SK-N-SH treated with all-trans-retinoic acid at 6 μM for 48 hours (cell line): ENCODE data around the gene ZCCHC24.

Source experiments
- ATAC-seq: fragments of 200-7000 bp; cut with Tn5 transposase; 3 replicates; pipeline ENCODE4 v1.9.1; 2020; ENCODE audit warnings: mild to moderate bottlenecking, moderate library complexity
- ARNTL ChIP-seq: fragments of 450-650 bp; formaldehyde crosslinking; IDR thresholded peaks from 2 replicates; pipeline ENCODE4 v1.5.0; 2020; ENCODE audit warnings: low read depth, mild to moderate bottlenecking, moderate library complexity, borderline replicate concordance
- BACH2 ChIP-seq: fragments of 250-450 bp; sonication (Bioruptor Pico); IDR thresholded peaks from 2 replicates; pipeline ENCODE4 v1.9.0; 2021; ENCODE audit warnings: mild to moderate bottlenecking, borderline replicate concordance
- CSDC2 ChIP-seq: fragments of 250-450 bp; sonication (Bioruptor Pico); IDR thresholded peaks from 2 replicates; pipeline ENCODE4 v1.5.0; 2020; ENCODE audit warnings: mild to moderate bottlenecking, moderate library complexity
- ESRRG ChIP-seq: fragments of 250-450 bp; sonication (Bioruptor Pico); IDR thresholded peaks from 2 replicates; pipeline ENCODE4 v1.6.1; 2021; ENCODE audit warnings: mild to moderate bottlenecking
- GLIS3 ChIP-seq: fragments of 250-450 bp; sonication (Bioruptor Pico); IDR thresholded peaks from 2 replicates; pipeline ENCODE4 v1.5.0; 2020; ENCODE audit warnings: mild to moderate bottlenecking, moderate library complexity
- OSR1 ChIP-seq: fragments of 250-450 bp; sonication (Bioruptor Pico); IDR thresholded peaks from 2 replicates; pipeline ENCODE4 v1.8.0; 2022; ENCODE audit warnings: moderate library complexity, mild to moderate bottlenecking, inconsistent platforms
- RARB ChIP-seq: fragments of 250-450 bp; sonication (Bioruptor Pico); IDR thresholded peaks from 2 replicates; pipeline ENCODE4 v1.8.0; 2021; ENCODE audit warnings: mild to moderate bottlenecking, moderate library complexity
- SNAI2 ChIP-seq: fragments of 250-450 bp; sonication (Bioruptor Pico); IDR thresholded peaks from 2 replicates; pipeline ENCODE4 v1.5.0; 2020; ENCODE audit warnings: mild to moderate bottlenecking, moderate library complexity
- TCF4 ChIP-seq: fragments of 250-450 bp; sonication (Bioruptor Pico); IDR thresholded peaks from 2 replicates; pipeline ENCODE4 v1.8.0; 2021; ENCODE audit warnings: mild to moderate bottlenecking, moderate library complexity, borderline replicate concordance
- TOX ChIP-seq: fragments of 250-450 bp; sonication (Bioruptor Pico); IDR thresholded peaks from 2 replicates; pipeline ENCODE4 v1.8.0; 2021; ENCODE audit warnings: mild to moderate bottlenecking, moderate library complexity, borderline replicate concordance
- ZC3H10 ChIP-seq: fragments of 250-450 bp; sonication (Bioruptor Pico); IDR thresholded peaks from 2 replicates; pipeline ENCODE4 v1.5.1; 2021; ENCODE audit warnings: mild to moderate bottlenecking, moderate library complexity
- ZFP3 ChIP-seq: fragments of 250-450 bp; sonication (Bioruptor Pico); IDR thresholded peaks from 2 replicates; pipeline ENCODE4 v1.5.0; 2020; ENCODE audit warnings: mild to moderate bottlenecking, moderate library complexity
- ZFP30 ChIP-seq: fragments of 450-650 bp; formaldehyde crosslinking; IDR thresholded peaks from 2 replicates; pipeline ENCODE4 v1.5.0; 2022; ENCODE audit warnings: mild to moderate bottlenecking, moderate library complexity
- ZNF565 ChIP-seq: fragments of 450-650 bp; formaldehyde crosslinking; conservative IDR thresholded peaks from 2 replicates; pipeline ENCODE4 v1.5.0; 2020; ENCODE audit warnings: low read depth, mild to moderate bottlenecking, moderate library complexity
- ZNF70 ChIP-seq: fragments of 450-650 bp; formaldehyde crosslinking; IDR thresholded peaks from 2 replicates; pipeline ENCODE4 v1.5.0; 2020; ENCODE audit warnings: mild to moderate bottlenecking, moderate library complexity
- ZNF8 ChIP-seq: fragments of 450-650 bp; formaldehyde crosslinking; IDR thresholded peaks from 2 replicates; pipeline ENCODE4 v1.5.0; 2020; ENCODE audit warnings: mild to moderate bottlenecking, moderate library complexity
- TF ChIP-seq, protein P1 (sequence below): fragments of 250-450 bp; sonication (Bioruptor Pico); IDR thresholded peaks from 2 replicates; pipeline ENCODE4 v1.5.1; 2021; ENCODE audit warnings: mild to moderate bottlenecking, moderate library complexity
- TF ChIP-seq, protein P2 (sequence below): fragments of 250-450 bp; sonication (Bioruptor Pico); IDR thresholded peaks from 2 replicates; pipeline ENCODE4 v1.5.0; 2020; ENCODE audit warnings: mild to moderate bottlenecking, moderate library complexity
- TF ChIP-seq, protein P3 (sequence below): fragments of 250-450 bp; sonication (Bioruptor Pico); IDR thresholded peaks from 2 replicates; pipeline ENCODE4 v1.5.1; 2020; ENCODE audit warnings: low read depth, mild to moderate bottlenecking, moderate library complexity
- TF ChIP-seq, protein P4 (sequence below): fragments of 250-450 bp; sonication (Bioruptor Pico); IDR thresholded peaks from 2 replicates; pipeline ENCODE4 v1.8.0; 2020; ENCODE audit warnings: mild to moderate bottlenecking, moderate library complexity, borderline replicate concordance

Gene ZCCHC24

DNA sequence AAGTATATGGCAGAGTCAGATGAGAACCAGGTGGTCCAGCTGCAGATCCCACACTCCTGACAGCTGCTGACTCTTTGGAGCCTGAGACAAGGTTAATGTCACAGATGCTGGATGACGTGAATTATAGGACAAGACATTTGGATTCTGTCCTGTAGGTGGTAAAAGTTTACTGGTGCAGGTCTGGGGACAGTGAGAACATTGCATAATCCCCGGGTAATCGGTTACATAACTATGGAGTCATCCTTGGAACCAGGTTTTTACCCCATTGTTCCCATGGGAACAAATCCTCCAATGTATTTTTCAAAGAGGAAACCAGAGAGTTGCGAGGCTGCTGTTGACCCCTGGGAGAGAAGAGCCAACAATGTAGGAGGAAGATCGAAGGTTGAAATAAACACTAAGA lies 27.5 kb upstream of the ZCCHC24 start:
- TF ChIP-seq ZC3H10 (CRISPR knock-in tag) (no peak), ZNF70 (CRISPR knock-in tag) (no peak), ARNTL (CRISPR knock-in tag) (no peak), CSDC2 (CRISPR knock-in tag) (no peak), ZFP30 (CRISPR knock-in tag) (no peak), ESRRG (CRISPR knock-in tag) (no peak), GLIS3 (CRISPR knock-in tag) (no peak), OSR1 (no peak), ZNF8 (CRISPR knock-in tag) (no peak)
- TF ChIP-seq, protein P1, sequence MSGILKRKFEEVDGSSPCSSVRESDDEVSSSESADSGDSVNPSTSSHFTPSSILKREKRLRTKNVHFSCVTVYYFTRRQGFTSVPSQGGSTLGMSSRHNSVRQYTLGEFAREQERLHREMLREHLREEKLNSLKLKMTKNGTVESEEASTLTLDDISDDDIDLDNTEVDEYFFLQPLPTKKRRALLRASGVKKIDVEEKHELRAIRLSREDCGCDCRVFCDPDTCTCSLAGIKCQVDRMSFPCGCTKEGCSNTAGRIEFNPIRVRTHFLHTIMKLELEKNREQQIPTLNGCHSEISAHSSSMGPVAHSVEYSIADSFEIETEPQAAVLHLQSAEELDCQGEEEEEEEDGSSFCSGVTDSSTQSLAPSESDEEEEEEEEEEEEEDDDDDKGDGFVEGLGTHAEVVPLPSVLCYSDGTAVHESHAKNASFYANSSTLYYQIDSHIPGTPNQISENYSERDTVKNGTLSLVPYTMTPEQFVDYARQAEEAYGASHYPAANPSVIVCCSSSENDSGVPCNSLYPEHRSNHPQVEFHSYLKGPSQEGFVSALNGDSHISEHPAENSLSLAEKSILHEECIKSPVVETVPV: no peak
- TF ChIP-seq, protein P2, sequence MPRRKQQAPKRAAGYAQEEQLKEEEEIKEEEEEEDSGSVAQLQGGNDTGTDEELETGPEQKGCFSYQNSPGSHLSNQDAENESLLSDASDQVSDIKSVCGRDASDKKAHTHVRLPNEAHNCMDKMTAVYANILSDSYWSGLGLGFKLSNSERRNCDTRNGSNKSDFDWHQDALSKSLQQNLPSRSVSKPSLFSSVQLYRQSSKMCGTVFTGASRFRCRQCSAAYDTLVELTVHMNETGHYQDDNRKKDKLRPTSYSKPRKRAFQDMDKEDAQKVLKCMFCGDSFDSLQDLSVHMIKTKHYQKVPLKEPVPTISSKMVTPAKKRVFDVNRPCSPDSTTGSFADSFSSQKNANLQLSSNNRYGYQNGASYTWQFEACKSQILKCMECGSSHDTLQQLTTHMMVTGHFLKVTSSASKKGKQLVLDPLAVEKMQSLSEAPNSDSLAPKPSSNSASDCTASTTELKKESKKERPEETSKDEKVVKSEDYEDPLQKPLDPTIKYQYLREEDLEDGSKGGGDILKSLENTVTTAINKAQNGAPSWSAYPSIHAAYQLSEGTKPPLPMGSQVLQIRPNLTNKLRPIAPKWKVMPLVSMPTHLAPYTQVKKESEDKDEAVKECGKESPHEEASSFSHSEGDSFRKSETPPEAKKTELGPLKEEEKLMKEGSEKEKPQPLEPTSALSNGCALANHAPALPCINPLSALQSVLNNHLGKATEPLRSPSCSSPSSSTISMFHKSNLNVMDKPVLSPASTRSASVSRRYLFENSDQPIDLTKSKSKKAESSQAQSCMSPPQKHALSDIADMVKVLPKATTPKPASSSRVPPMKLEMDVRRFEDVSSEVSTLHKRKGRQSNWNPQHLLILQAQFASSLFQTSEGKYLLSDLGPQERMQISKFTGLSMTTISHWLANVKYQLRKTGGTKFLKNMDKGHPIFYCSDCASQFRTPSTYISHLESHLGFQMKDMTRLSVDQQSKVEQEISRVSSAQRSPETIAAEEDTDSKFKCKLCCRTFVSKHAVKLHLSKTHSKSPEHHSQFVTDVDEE (CRISPR knock-in tag): no peak
- TF ChIP-seq, protein P3, sequence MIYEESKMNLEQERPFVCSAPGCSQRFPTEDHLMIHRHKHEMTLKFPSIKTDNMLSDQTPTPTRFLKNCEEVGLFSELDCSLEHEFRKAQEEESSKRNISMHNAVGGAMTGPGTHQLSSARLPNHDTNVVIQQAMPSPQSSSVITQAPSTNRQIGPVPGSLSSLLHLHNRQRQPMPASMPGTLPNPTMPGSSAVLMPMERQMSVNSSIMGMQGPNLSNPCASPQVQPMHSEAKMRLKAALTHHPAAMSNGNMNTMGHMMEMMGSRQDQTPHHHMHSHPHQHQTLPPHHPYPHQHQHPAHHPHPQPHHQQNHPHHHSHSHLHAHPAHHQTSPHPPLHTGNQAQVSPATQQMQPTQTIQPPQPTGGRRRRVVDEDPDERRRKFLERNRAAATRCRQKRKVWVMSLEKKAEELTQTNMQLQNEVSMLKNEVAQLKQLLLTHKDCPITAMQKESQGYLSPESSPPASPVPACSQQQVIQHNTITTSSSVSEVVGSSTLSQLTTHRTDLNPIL (CRISPR knock-in tag): no peak
- TF ChIP-seq, all 23 proteins: peak for 0

DNA sequence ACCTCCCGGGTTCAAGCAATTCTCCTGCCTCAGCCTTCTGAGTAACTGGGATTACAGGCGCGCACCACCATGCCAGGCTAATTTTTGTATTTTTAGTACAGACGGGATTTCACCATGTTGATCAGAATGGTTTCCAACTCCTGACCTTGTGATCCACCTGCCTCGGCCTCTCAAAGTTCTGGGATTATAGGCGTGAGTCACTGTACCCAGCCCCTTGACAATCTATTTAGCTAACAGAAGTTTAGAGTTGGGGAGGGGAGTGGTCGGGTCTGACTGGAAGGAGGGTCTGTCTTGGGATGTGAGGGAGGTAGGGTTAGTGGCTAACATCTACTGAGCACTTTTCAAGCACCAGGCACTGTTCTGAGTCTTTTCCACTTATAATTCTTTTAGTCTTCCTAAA lies 27.0 kb upstream of the ZCCHC24 start:
- no peak for ATAC-seq
- TF ChIP-seq, protein P2 (CRISPR knock-in tag): no peak
- TF ChIP-seq SNAI2 (CRISPR knock-in tag) (no peak), OSR1 (no peak), ZFP3 (no peak), ZNF565 (CRISPR knock-in tag) (no peak), TOX (CRISPR knock-in tag) (no peak), TCF4 (CRISPR knock-in tag) (no peak), ZNF70 (CRISPR knock-in tag) (no peak), GLIS3 (CRISPR knock-in tag) (no peak), BACH2 (CRISPR knock-in tag) (no peak), RARB (CRISPR knock-in tag) (no peak), ARNTL (CRISPR knock-in tag) (no peak), ZC3H10 (CRISPR knock-in tag) (no peak), ESRRG (CRISPR knock-in tag) (no peak)
- TF ChIP-seq, protein P3 (CRISPR knock-in tag): no peak
- TF ChIP-seq, protein P4, sequence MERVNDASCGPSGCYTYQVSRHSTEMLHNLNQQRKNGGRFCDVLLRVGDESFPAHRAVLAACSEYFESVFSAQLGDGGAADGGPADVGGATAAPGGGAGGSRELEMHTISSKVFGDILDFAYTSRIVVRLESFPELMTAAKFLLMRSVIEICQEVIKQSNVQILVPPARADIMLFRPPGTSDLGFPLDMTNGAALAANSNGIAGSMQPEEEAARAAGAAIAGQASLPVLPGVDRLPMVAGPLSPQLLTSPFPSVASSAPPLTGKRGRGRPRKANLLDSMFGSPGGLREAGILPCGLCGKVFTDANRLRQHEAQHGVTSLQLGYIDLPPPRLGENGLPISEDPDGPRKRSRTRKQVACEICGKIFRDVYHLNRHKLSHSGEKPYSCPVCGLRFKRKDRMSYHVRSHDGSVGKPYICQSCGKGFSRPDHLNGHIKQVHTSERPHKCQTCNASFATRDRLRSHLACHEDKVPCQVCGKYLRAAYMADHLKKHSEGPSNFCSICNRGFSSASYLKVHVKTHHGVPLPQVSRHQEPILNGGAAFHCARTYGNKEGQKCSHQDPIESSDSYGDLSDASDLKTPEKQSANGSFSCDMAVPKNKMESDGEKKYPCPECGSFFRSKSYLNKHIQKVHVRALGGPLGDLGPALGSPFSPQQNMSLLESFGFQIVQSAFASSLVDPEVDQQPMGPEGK (CRISPR knock-in tag): no peak
- TF ChIP-seq, protein P1: no peak
- TF ChIP-seq, all 23 proteins: peak for 0

More for the DNA sequence above, 27.5 kb upstream of the ZCCHC24 start:
- ATAC-seq: no peak
